ENCODE results near the gene NFATC2.

DNA sequence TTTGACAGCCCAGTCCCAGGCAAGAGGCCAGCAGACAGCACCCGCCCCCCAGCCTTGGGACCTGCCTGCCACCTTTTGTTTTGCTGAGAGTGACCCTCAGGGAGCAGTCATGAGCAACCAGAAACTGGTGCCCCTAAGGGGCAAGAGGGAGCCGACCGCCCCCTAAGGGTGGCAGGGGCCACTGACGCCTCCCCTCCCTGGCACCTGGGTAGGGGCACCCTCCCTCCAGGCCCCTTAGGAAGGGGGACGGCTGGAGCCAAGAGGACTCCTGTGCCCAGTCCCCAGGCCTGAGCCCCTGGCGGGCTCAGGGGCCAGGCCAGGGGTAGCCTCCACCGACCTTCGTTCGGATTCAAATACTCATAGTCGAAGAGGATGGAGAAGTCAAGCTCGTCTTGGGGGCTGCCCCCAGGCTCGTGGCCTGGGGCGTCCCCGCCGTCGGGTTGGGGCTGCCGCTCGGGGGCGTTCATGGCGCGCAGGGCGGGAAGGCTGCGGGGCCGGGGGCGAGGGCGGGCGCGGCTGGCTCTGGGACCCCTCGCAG is 417 bp downstream of the NFATC2 start:
- TF ChIP-seq JUND (IDR thresholded peaks at IDR 0.05) (no peak), EZH2 (IDR thresholded peaks at IDR 0.05) (no peak), YY1 (IDR thresholded peaks at IDR 0.05; ENCODE audit: extremely low read depth, insufficient replicate concordance, low read depth, low read length) (no peak), EZH2phosphoT487 (IDR thresholded peaks at IDR 0.05; ENCODE audit: borderline replicate concordance) (no peak), POLR2A (IDR thresholded peaks at IDR 0.05; ENCODE audit: borderline replicate concordance, extremely low read depth, insufficient read depth, insufficient read length) (no peak)
- TF ChIP-seq, protein P1, sequence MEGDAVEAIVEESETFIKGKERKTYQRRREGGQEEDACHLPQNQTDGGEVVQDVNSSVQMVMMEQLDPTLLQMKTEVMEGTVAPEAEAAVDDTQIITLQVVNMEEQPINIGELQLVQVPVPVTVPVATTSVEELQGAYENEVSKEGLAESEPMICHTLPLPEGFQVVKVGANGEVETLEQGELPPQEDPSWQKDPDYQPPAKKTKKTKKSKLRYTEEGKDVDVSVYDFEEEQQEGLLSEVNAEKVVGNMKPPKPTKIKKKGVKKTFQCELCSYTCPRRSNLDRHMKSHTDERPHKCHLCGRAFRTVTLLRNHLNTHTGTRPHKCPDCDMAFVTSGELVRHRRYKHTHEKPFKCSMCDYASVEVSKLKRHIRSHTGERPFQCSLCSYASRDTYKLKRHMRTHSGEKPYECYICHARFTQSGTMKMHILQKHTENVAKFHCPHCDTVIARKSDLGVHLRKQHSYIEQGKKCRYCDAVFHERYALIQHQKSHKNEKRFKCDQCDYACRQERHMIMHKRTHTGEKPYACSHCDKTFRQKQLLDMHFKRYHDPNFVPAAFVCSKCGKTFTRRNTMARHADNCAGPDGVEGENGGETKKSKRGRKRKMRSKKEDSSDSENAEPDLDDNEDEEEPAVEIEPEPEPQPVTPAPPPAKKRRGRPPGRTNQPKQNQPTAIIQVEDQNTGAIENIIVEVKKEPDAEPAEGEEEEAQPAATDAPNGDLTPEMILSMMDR (IDR thresholded peaks at IDR 0.05 in 2 of 3, conservative IDR thresholded peaks at IDR 0.05 in 1 of 3; ENCODE audit: borderline replicate concordance in 1 of 3, insufficient read depth in 1 of 3, low read depth in 2 of 3, low read length in 2 of 3): peak; percentile 52 to 89 (median 57)
- TF ChIP-seq, protein P2, sequence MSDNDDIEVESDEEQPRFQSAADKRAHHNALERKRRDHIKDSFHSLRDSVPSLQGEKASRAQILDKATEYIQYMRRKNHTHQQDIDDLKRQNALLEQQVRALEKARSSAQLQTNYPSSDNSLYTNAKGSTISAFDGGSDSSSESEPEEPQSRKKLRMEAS (IDR thresholded peaks at IDR 0.05): no peak

Data from HCT116 (cell line).